Ovary (tissue), 9 donors: ENCODE results near the gene ST7L. TPM values are rescaled to one million over a fixed set of nuclear protein-coding genes. Genes with fewer than 3 reads are reported as not detected.
"Not testable (repeated sequence)": the region's sequence is repeated elsewhere in the genome, so short reads cannot be mapped to it uniquely, and the experiment has no call there.

Experiments used
- DNase-seq, 5 donors: peaks; one replicate each; pipeline ENCODE4 v3.0.0-alpha.2; 2019 to 2020
- H3K27ac ChIP-seq, 2 donors: fragments of 200-600 bp; one replicate each; pipeline versions ENCODE4 v1.5.1 to v1.8.0; 2019 to 2022
- H3K27me3 ChIP-seq: fragments of 200-600 bp; one replicate; pipeline ENCODE4 v1.8.0; 2022
- H3K36me3 ChIP-seq: fragments of 200-600 bp; sonication (generic); one replicate; pipeline ENCODE4 v1.5.1; 2019
- H3K4me1 ChIP-seq: one replicate; pipeline ENCODE4 v1.8.1; 2013; ENCODE audit warnings: mild to moderate bottlenecking, moderate library complexity; ENCODE audit not compliant: insufficient read depth
- H3K4me3 ChIP-seq: fragments of 200-600 bp; sonication (generic); one replicate; pipeline ENCODE4 v1.5.1; 2017
- H3K9me3 ChIP-seq, 2 donors: fragments of 200-600 bp in 1 of 2; sonication (generic) in 1 of 2; one replicate each; pipeline versions ENCODE4 v1.5.1 to v1.8.1; 2013 to 2019; ENCODE audit warnings: mild to moderate bottlenecking in 1 of 2, moderate library complexity in 1 of 2
- EP300 ChIP-seq: sonication (generic); formaldehyde crosslinking; IDR thresholded peaks from one replicate; pipeline ENCODE4 v1.6.1; 2017; ENCODE audit warnings: antibody characterized with exemption
- POLR2A ChIP-seq: fragments of 450-650 bp; IDR thresholded peaks from one replicate; pipeline ENCODE4 v1.6.1; 2017; ENCODE audit warnings: antibody characterized with exemption, mild to moderate bottlenecking, moderate library complexity
- WGBS, 3 donors: extraction: QIAGEN DNeasy Blood & Tissue Kit in 1 of 3; methylation state at CpG; one replicate each; pipeline versions ENCODE4 v1.1.5 to v1.1.7; 2013 to 2017; 5-methylcytosine and 5-hydroxymethylcytosine counted together
- intact Hi-C, 4 donors: fragments of 100-400 bp; cut with DNase I; formaldehyde crosslinking; loops; one replicate each; pipeline versions ENCODE4 v1.11.0 to v1.15.1; 2022 to 2023
- polyA plus RNA-seq, 2 donors: library from polyadenylated mRNA; stranded (reverse); fragments of 200-250 nt in 1 of 2; fragments of 350-450 nt in 1 of 2; fragmentation: Illumina TruSeq in 1 of 2; extraction: RNeasy Lipid Tissue Mini Kit (QIAGEN cat#74804) in 1 of 2; gene quantifications; one replicate each; pipeline ENCODE4 v1.2.3, GENCODE V29; 2013 to 2014
- total RNA-seq, 7 donors: library from RNA; depleted of rRNA in 2 of 7; stranded (reverse); fragments of >200 nt in 2 of 7; fragmentation: NEBNext Ultra II Directional in 3 of 7; extraction: Animal tissue kit (Norgen Biotek cat#: 25700) in 3 of 7; gene quantifications; one replicate each; pipeline versions ENCODE4 v1.1.0 to v1.2.4, GENCODE V29; 2016 to 2023
- TF ChIP-seq, protein P1 (sequence below), 3 donors: fragments of 450-650 bp in 2 of 3; fragments of 200-600 bp in 1 of 3; IDR thresholded peaks; one replicate each; pipeline versions ENCODE4 v1.5.1 to v1.8.0; 2016 to 2022; ENCODE audit warnings: antibody characterized with exemption in 3 of 3, mild to moderate bottlenecking in 1 of 3
- donor health status: DM: no; HTN: no; CAD: no; lungs with moderate emphysema.
- donor health status: DM: no; HTN: no; CAD: no.
- donor health status: Bipolar disorder and iron deficiency.
- donor health status: DM: yes; HTN: yes; CAD: no.
- donor health status: DM: no; HTN: no; CAD: no.
- donor health status: DM: yes; HTN: yes; CAD: no.

The ST7L gene
- total and polyA plus RNA-seq, 9 donors, result 12.5 to 32.0 (median 22.3) TPM

DNA sequence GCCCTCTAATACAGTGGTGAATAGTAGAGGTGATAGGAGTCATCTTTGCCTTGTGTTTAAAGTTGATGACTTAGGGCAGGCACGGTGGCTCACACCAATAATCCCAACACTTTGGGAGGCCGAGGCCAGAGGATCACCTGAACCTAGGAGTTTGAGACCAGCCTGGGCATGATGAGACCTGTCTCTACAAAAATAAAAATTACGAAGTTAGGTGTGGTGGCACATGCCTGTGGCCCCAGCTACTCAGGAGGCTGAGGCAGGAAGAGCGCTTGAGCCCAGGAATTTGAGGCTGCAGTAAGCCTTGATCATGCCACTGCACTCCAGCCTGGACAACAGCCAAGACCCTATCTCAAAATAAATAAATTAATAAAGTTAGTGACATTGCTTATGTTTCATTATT lies 27.3 kb upstream of the ST7L start:
- Histone ChIP-seq H3K4me1 (no peaks in the 10 kb centered on the region), H3K9me3 (no peaks in the 10 kb centered on the region), H3K4me3 (no peak overlapping the region), H3K36me3 (no peaks in the 10 kb centered on the region), H3K27me3 (no peaks in the 10 kb centered on the region), H3K27ac (no peak overlapping the region)
- WGBS, 3 donors, result 93 to 97% (median 94%) methylated on average over 4 of the region's 4 CpGs
- TF ChIP-seq, protein P1, sequence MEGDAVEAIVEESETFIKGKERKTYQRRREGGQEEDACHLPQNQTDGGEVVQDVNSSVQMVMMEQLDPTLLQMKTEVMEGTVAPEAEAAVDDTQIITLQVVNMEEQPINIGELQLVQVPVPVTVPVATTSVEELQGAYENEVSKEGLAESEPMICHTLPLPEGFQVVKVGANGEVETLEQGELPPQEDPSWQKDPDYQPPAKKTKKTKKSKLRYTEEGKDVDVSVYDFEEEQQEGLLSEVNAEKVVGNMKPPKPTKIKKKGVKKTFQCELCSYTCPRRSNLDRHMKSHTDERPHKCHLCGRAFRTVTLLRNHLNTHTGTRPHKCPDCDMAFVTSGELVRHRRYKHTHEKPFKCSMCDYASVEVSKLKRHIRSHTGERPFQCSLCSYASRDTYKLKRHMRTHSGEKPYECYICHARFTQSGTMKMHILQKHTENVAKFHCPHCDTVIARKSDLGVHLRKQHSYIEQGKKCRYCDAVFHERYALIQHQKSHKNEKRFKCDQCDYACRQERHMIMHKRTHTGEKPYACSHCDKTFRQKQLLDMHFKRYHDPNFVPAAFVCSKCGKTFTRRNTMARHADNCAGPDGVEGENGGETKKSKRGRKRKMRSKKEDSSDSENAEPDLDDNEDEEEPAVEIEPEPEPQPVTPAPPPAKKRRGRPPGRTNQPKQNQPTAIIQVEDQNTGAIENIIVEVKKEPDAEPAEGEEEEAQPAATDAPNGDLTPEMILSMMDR (IDR thresholded peaks at IDR 0.05), result no peak
- TF ChIP-seq POLR2A, result no peak
- no peak for TF ChIP-seq EP300
- no peak for DNase-seq
- intact Hi-C loops, result no loop called here

- Histone ChIP-seq H3K27me3 (no peaks in the 10 kb centered on the region), H3K27ac (no peak overlapping the region), H3K9me3 (no peaks in the 10 kb centered on the region), H3K4me3 (no peak overlapping the region), H3K4me1 (no peaks in the 10 kb centered on the region), H3K36me3 (no peaks in the 10 kb centered on the region)
- no peak for DNase-seq
- TF ChIP-seq POLR2A (no peak), EP300 (no peak)
- TF ChIP-seq, protein P1 (IDR thresholded peaks at IDR 0.05), result no peak
- intact Hi-C loops, result no loop called here
- WGBS, 3 donors, result 79 to 85% (median 82%) methylated on average over 2 of the region's 2 CpGs
Observed at GRCh38 chr1:112643080-112643479, 24.1 kb upstream of the ST7L start.

- H3K4me3 ChIP-seq, H3K27me3 ChIP-seq, H3K36me3 ChIP-seq, H3K9me3 ChIP-seq, H3K27ac ChIP-seq, H3K4me1 ChIP-seq, intact Hi-C loops, DNase-seq: not testable (repeated sequence)
- WGBS, 3 donors, result 89 to 94% (median 93%) methylated on average over 13 to 23 of the region's 23 CpGs
Observed at GRCh38 chr1:112640437-112640836, 21.5 kb upstream of the ST7L start.

DNA sequence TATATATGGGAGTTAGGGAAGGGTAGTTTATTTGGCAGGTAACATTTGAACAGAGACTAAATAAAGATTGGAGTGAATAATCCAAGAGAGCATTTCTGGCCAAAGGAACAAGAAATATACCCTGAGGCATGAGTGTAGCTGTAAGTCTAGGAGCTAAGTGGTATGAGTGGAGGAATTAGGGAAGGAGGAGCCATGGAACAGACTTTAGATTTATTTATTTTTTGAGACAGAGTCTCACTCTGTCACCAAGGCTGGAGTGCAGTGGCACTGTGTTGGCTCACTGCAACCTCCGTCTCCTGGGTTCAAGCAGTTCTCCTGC lies 19.1 kb upstream of the ST7L start:
- no peak for TF ChIP-seq EP300
- TF ChIP-seq, protein P1 (IDR thresholded peaks at IDR 0.05), result no peak
- TF ChIP-seq POLR2A, result no peak
- DNase-seq, result no peak
- Histone ChIP-seq H3K4me3 (no peak overlapping the region), H3K9me3 (no peaks in the 10 kb centered on the region), H3K4me1 (peaks cover 3% of the 10 kb centered on the region), H3K36me3 (no peaks in the 10 kb centered on the region), H3K27ac (no peak overlapping the region), H3K27me3 (no peaks in the 10 kb centered on the region)
- 94 to 100% (median 100%) methylated on average over 1 of the region's 1 CpG for WGBS, 3 donors
- intact Hi-C loops, result no loop called here

- intact Hi-C loops, result no loop called here
- 64 to 83% (median 65%) methylated on average over 4 of the region's 4 CpGs for WGBS, 3 donors
- no peak overlapping the region for H3K4me3 ChIP-seq
- no peak for TF ChIP-seq POLR2A
- TF ChIP-seq EP300, result no peak
- TF ChIP-seq, protein P1 (IDR thresholded peaks at IDR 0.05), result no peak
- no peak overlapping the region for H3K27ac ChIP-seq
- DNase-seq, result no peak
- H3K36me3 ChIP-seq, result no peaks in the 10 kb centered on the region
- H3K27me3 ChIP-seq, result no peaks in the 10 kb centered on the region
- H3K9me3 ChIP-seq, result no peaks in the 10 kb centered on the region
- H3K4me1 ChIP-seq, result peaks cover 3% of the 10 kb centered on the region
Observed at GRCh38 chr1:112637254-112638109, 18.5 kb upstream of the ST7L start.
